HFFc6 (cell line): Measurements from ENCODE around the gene PRRT1. TPM values are rescaled to one million over a fixed set of nuclear protein-coding genes. Genes with fewer than 3 reads are reported as not detected.

ENCODE experiments used
- DNase-seq: peaks from one replicate; pipeline ENCODE4 v3.0.0-alpha.2; 2018
- H3K27ac Mint-ChIP-seq: 2 replicates; pipeline ENCODE4 v1.8.0; 2020; ENCODE audit warnings: mild to moderate bottlenecking, mixed read lengths
- H3K27me3 Mint-ChIP-seq: 2 replicates; pipeline ENCODE4 v1.8.0; 2021; ENCODE audit warnings: mild to moderate bottlenecking, moderate library complexity, mixed read lengths; ENCODE audit not compliant: insufficient read depth
- H3K36me3 Mint-ChIP-seq: 2 replicates; pipeline ENCODE4 v1.8.0; 2021; ENCODE audit warnings: low read depth, mixed read lengths
- H3K4me1 Mint-ChIP-seq: 2 replicates; pipeline ENCODE4 v1.8.0; 2020; ENCODE audit warnings: low read depth, mixed read lengths
- H3K4me3 Mint-ChIP-seq: 2 replicates; pipeline ENCODE4 v1.8.0; 2020; ENCODE audit warnings: mild to moderate bottlenecking, moderate library complexity, mixed read lengths
- H3K9me3 Mint-ChIP-seq: 2 replicates; pipeline ENCODE4 v1.8.0; 2020; ENCODE audit warnings: mild to moderate bottlenecking, mixed read lengths
- total RNA-seq, 6 experiments: library from RNA; stranded (reverse); fragmentation: NEBNext Ultra II Directional; extraction: Animal tissue kit (Norgen Biotek cat#: 25700); gene quantifications; 2 replicates in 1 of 6; 3 replicates in 5 of 6; pipeline ENCODE4 v1.2.3, GENCODE V29; 2021
- TF ChIP-seq, protein P1 (sequence below): fragments of 200-600 bp; sonication (generic); IDR thresholded peaks from 2 replicates; pipeline ENCODE4 v1.5.0; 2021; ENCODE audit warnings: antibody characterized with exemption, mild to moderate bottlenecking

PRRT1 gene
- total RNA-seq, 6 experiments from 2014 or later = 2.6 to 5.8 (median 5.1) TPM

GRCh38 chr6:32179766-32180405, 28.1 kb upstream of the PRRT1 start:
- DNase-seq = no peak
- Mint-ChIP-seq H3K4me3 (peak overlapping the region; percentile 96), H3K27ac (no peak overlapping the region), H3K36me3 (peaks cover 9% of the 10 kb centered on the region), H3K4me1 (peaks cover 43% of the 10 kb centered on the region), H3K9me3 (no peaks in the 10 kb centered on the region), H3K27me3 (peaks cover 2% of the 10 kb centered on the region)
- TF ChIP-seq, protein P1, sequence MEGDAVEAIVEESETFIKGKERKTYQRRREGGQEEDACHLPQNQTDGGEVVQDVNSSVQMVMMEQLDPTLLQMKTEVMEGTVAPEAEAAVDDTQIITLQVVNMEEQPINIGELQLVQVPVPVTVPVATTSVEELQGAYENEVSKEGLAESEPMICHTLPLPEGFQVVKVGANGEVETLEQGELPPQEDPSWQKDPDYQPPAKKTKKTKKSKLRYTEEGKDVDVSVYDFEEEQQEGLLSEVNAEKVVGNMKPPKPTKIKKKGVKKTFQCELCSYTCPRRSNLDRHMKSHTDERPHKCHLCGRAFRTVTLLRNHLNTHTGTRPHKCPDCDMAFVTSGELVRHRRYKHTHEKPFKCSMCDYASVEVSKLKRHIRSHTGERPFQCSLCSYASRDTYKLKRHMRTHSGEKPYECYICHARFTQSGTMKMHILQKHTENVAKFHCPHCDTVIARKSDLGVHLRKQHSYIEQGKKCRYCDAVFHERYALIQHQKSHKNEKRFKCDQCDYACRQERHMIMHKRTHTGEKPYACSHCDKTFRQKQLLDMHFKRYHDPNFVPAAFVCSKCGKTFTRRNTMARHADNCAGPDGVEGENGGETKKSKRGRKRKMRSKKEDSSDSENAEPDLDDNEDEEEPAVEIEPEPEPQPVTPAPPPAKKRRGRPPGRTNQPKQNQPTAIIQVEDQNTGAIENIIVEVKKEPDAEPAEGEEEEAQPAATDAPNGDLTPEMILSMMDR = no peak

GRCh38 chr6:32178547-32179440, 27.1 kb upstream of the PRRT1 start:
- Mint-ChIP-seq H3K4me1 (peaks cover 54% of the 10 kb centered on the region), H3K27me3 (peaks cover 2% of the 10 kb centered on the region)

GRCh38 chr6:32177788-32178546, 26.2 kb upstream of the PRRT1 start, which contains the start of gene RNF5:
Gene RNF5 (plus strand): TSS chr6:32178405. CDS start chr6:32178512, 107 bp downstream.
- H3K9me3 Mint-ChIP-seq = no peaks in the 10 kb centered on the region
- H3K4me1 Mint-ChIP-seq = peaks cover 63% of the 10 kb centered on the region
- peak; percentile 100 for DNase-seq
- peak within 1 kb of the TSS; percentile 99 for H3K27ac Mint-ChIP-seq
- H3K27me3 Mint-ChIP-seq = no peaks in the 10 kb centered on the region; the same call in 1 of the 2 replicates
- peaks cover 15% of the 10 kb centered on the region for H3K36me3 Mint-ChIP-seq
- TF ChIP-seq, protein P1 = no peak
- H3K4me3 Mint-ChIP-seq = peak within 1 kb of the TSS; percentile 96

More at GRCh38 chr6:32178547-32179440, 27.1 kb upstream of the PRRT1 start:
- no peak for DNase-seq
- Mint-ChIP-seq H3K36me3 (peaks cover 15% of the 10 kb centered on the region), H3K4me3 (peak overlapping the region; percentile 96), H3K27ac (peak overlapping the region; percentile 99), H3K9me3 (no peaks in the 10 kb centered on the region)
- TF ChIP-seq, protein P1 = no peak

GRCh38 chr6:32177183-32177787, 25.5 kb upstream of the PRRT1 start:
- Mint-ChIP-seq H3K9me3 (no peaks in the 10 kb centered on the region), H3K27me3 (no peaks in the 10 kb centered on the region; the same call in 1 of the 2 replicates), H3K27ac (peak overlapping the region; percentile 99), H3K4me3 (peak overlapping the region; percentile 96), H3K4me1 (peaks cover 67% of the 10 kb centered on the region), H3K36me3 (peaks cover 15% of the 10 kb centered on the region)
- TF ChIP-seq, protein P1 = no peak
- no peak for DNase-seq
